HepG2 (cell line): ENCODE data around the gene ZNF155. TPM values are rescaled to one million over a fixed set of nuclear protein-coding genes. Genes with fewer than 3 reads are reported as not detected.

Experiments
- ARNTL ChIP-seq: sonication (generic); formaldehyde crosslinking; IDR thresholded peaks from 2 replicates; pipeline ENCODE4 v1.4.0; 2020; ENCODE audit warnings: mild to moderate bottlenecking, missing genetic modification reagents
- EP300 ChIP-seq, 3 experiments: sonication (generic) in 1 of 3; formaldehyde crosslinking in 1 of 3; IDR thresholded peaks; 2 replicates each; pipeline versions ENCODE4 v1.5.1 to v1.6.1; 2011 to 2020; ENCODE audit warnings: low read depth in 2 of 3, low read length in 2 of 3, borderline replicate concordance in 1 of 3, improper control_type of control experiment in 1 of 3, mild to moderate bottlenecking in 1 of 3, missing genetic modification reagents in 1 of 3, moderate library complexity in 1 of 3
- MBNL3 ChIP-seq: fragments of 250-450 bp; sonication (Bioruptor Pico); conservative IDR thresholded peaks from 2 replicates; pipeline ENCODE4 v1.8.0; 2022; ENCODE audit warnings: mild to moderate bottlenecking, inconsistent platforms
- MTA3 ChIP-seq: sonication (generic); formaldehyde crosslinking; IDR thresholded peaks from 2 replicates; pipeline ENCODE4 v1.4.0; 2020; ENCODE audit warnings: missing genetic modification reagents
- NR3C1 ChIP-seq: sonication (generic); formaldehyde crosslinking; IDR thresholded peaks from 2 replicates; pipeline ENCODE4 v1.4.0; 2020; ENCODE audit warnings: missing genetic modification reagents
- SSRP1 ChIP-seq: IDR thresholded peaks from 2 replicates; pipeline ENCODE4 v1.6.1; 2016; ENCODE audit warnings: control low read depth
- STAT5B ChIP-seq: sonication (generic); formaldehyde crosslinking; IDR thresholded peaks from 2 replicates; pipeline ENCODE4 v1.4.0; 2020; ENCODE audit warnings: missing genetic modification reagents
- TAF15 ChIP-seq: fragments of 200-400 bp; formaldehyde crosslinking; IDR thresholded peaks from one replicate; pipeline ENCODE4 v1.6.1; 2018; ENCODE audit warnings: mild to moderate bottlenecking, low read depth, low read length; ENCODE audit not compliant: poor library complexity, severe bottlenecking
- TMF1 ChIP-seq: sonication (generic); formaldehyde crosslinking; IDR thresholded peaks from 2 replicates; pipeline ENCODE4 v1.8.1; 2022; ENCODE audit warnings: low read depth, missing genetic modification reagents
- TSC22D2 ChIP-seq: sonication (generic); formaldehyde crosslinking; IDR thresholded peaks from 2 replicates; pipeline ENCODE4 v1.5.1; 2020; ENCODE audit warnings: missing genetic modification reagents, mild to moderate bottlenecking, borderline replicate concordance
- XRCC5 ChIP-seq: fragments of 200-400 bp; formaldehyde crosslinking; optimal IDR thresholded peaks from 2 replicates; pipeline ENCODE3; 2017; ENCODE audit warnings: mild to moderate bottlenecking, low read length
- ZNF749 ChIP-seq: sonication (generic); formaldehyde crosslinking; IDR thresholded peaks from 2 replicates; pipeline ENCODE4 v1.8.0; 2022; ENCODE audit warnings: mild to moderate bottlenecking, missing genetic modification reagents, moderate library complexity, borderline replicate concordance
- ZNF841 ChIP-seq: sonication (generic); formaldehyde crosslinking; IDR thresholded peaks from 2 replicates; pipeline ENCODE4 v1.8.1; 2023; ENCODE audit warnings: missing genetic modification reagents, borderline replicate concordance
- ZNF878 ChIP-seq: sonication (generic); formaldehyde crosslinking; IDR thresholded peaks from 2 replicates; pipeline ENCODE4 v1.8.1; 2023; ENCODE audit warnings: mild to moderate bottlenecking, missing genetic modification reagents, moderate library complexity
- ZNF879 ChIP-seq: sonication (generic); formaldehyde crosslinking; IDR thresholded peaks from 2 replicates; pipeline ENCODE4 v1.8.1; 2023; ENCODE audit warnings: missing genetic modification reagents
- ZNF883 ChIP-seq: sonication (generic); formaldehyde crosslinking; IDR thresholded peaks from 2 replicates; pipeline ENCODE4 v1.5.1; 2020; ENCODE audit warnings: mild to moderate bottlenecking, missing genetic modification reagents; ENCODE audit errors: not compliant biosample characterization
- ZSCAN9 ChIP-seq: IDR thresholded peaks from 2 replicates; pipeline ENCODE4 v1.6.1; 2016; ENCODE audit warnings: borderline replicate concordance
- ZXDC ChIP-seq: sonication (generic); formaldehyde crosslinking; IDR thresholded peaks from 2 replicates; pipeline ENCODE4 v1.5.0; 2020; ENCODE audit warnings: mild to moderate bottlenecking, missing genetic modification reagents
- polyA plus RNA-seq, 8 experiments: library from polyadenylated mRNA; depleted of rRNA in 3 of 8; stranded (reverse) in 7 of 8; unstranded in 1 of 8; fragments of >200 nt; fragmentation: Illumina TruSeq in 4 of 8; extraction: Trizol in 4 of 8; gene quantifications; 2 replicates each; pipeline versions ENCODE4 v1.2.1 to v1.2.3, GENCODE V29; 2011 to 2016; ENCODE audit warnings: low read depth in 4 of 8, missing spikeins in 1 of 8, mixed read lengths in 1 of 8; ENCODE audit not compliant: insufficient read depth in 1 of 8
- total RNA-seq, 5 experiments: library from RNA; depleted of rRNA; stranded (reverse); fragments of >200 nt; fragmentation: Illumina TruSeq; extraction: Trizol; gene quantifications; 2 replicates each; pipeline ENCODE4 v1.2.3, GENCODE V29; 2016; ENCODE audit warnings: low read depth in 1 of 5
- TF ChIP-seq, protein P1 (sequence below): sonication (generic); formaldehyde crosslinking; IDR thresholded peaks from 2 replicates; pipeline ENCODE4 v1.9.0; 2021; ENCODE audit warnings: missing genetic modification reagents, borderline replicate concordance
- TF ChIP-seq, protein P2 (sequence below): sonication (generic); formaldehyde crosslinking; IDR thresholded peaks from 2 replicates; pipeline ENCODE4 v1.5.0; 2020; ENCODE audit warnings: missing genetic modification reagents
- TF ChIP-seq, protein P3 (sequence below): sonication (generic); formaldehyde crosslinking; IDR thresholded peaks from 2 replicates; pipeline ENCODE4 v1.4.0; 2020; ENCODE audit warnings: missing genetic modification reagents, borderline replicate concordance

ZNF155 gene
- total and polyA plus RNA-seq, 2 of the 13 experiments (the other 11 are each of a cell fraction or from before 2014, with no cell fraction given): 2.5 to 3.6 TPM

GRCh38 chr19:43950834-43951645 lies 32.9 kb upstream of the ZNF155 start, which contains the start of gene ZNF221 (continued):
- TF ChIP-seq, protein P1, sequence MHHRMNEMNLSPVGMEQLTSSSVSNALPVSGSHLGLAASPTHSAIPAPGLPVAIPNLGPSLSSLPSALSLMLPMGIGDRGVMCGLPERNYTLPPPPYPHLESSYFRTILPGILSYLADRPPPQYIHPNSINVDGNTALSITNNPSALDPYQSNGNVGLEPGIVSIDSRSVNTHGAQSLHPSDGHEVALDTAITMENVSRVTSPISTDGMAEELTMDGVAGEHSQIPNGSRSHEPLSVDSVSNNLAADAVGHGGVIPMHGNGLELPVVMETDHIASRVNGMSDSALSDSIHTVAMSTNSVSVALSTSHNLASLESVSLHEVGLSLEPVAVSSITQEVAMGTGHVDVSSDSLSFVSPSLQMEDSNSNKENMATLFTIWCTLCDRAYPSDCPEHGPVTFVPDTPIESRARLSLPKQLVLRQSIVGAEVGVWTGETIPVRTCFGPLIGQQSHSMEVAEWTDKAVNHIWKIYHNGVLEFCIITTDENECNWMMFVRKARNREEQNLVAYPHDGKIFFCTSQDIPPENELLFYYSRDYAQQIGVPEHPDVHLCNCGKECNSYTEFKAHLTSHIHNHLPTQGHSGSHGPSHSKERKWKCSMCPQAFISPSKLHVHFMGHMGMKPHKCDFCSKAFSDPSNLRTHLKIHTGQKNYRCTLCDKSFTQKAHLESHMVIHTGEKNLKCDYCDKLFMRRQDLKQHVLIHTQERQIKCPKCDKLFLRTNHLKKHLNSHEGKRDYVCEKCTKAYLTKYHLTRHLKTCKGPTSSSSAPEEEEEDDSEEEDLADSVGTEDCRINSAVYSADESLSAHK: no peak
- TF ChIP-seq MTA3 (no peak), TMF1 (CRISPR knock-in tag) (0 out of 2 replicates have a peak, but pooled peaks have one; percentile 33), ZXDC (CRISPR knock-in tag) (no peak), MBNL3 (CRISPR knock-in tag) (no peak), TAF15 (no peak), XRCC5 (peak; percentile 34), ZNF878 (CRISPR knock-in tag) (no peak), EP300 (IDR thresholded peaks at IDR 0.05; ENCODE audit: low read depth in 2 of 2, low read length in 2 of 2) (no peak), EP300 (CRISPR knock-in tag; IDR thresholded peaks at IDR 0.05; ENCODE audit: borderline replicate concordance) (no peak), ARNTL (no peak; the same call in 1 of the 2 replicates), STAT5B (CRISPR knock-in tag) (no peak), NR3C1 (no peak), TSC22D2 (no peak), SSRP1 (no peak), ZNF883 (CRISPR knock-in tag) (no peak), ZNF879 (CRISPR knock-in tag) (no peak), ZNF841 (CRISPR knock-in tag) (no peak), ZSCAN9 (CRISPR knock-in tag) (no peak), ZNF749 (CRISPR knock-in tag) (no peak)
- TF ChIP-seq, protein P2, sequence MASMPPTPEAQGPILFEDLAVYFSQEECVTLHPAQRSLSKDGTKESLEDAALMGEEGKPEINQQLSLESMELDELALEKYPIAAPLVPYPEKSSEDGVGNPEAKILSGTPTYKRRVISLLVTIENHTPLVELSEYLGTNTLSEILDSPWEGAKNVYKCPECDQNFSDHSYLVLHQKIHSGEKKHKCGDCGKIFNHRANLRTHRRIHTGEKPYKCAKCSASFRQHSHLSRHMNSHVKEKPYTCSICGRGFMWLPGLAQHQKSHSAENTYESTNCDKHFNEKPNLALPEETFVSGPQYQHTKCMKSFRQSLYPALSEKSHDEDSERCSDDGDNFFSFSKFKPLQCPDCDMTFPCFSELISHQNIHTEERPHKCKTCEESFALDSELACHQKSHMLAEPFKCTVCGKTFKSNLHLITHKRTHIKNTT (CRISPR knock-in tag): no peak
- TF ChIP-seq, protein P3, sequence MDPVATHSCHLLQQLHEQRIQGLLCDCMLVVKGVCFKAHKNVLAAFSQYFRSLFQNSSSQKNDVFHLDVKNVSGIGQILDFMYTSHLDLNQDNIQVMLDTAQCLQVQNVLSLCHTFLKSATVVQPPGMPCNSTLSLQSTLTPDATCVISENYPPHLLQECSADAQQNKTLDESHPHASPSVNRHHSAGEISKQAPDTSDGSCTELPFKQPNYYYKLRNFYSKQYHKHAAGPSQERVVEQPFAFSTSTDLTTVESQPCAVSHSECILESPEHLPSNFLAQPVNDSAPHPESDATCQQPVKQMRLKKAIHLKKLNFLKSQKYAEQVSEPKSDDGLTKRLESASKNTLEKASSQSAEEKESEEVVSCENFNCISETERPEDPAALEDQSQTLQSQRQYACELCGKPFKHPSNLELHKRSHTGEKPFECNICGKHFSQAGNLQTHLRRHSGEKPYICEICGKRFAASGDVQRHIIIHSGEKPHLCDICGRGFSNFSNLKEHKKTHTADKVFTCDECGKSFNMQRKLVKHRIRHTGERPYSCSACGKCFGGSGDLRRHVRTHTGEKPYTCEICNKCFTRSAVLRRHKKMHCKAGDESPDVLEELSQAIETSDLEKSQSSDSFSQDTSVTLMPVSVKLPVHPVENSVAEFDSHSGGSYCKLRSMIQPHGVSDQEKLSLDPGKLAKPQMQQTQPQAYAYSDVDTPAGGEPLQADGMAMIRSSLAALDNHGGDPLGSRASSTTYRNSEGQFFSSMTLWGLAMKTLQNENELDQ (CRISPR knock-in tag): no peak
